RWPE2 (cell line): ENCODE data around the gene PRDM1.
A peak's percentile ranks its signal among the peaks of the same experiment; 100 is the strongest.

ENCODE experiments used
- ATAC-seq: fragments of 200-7000 bp; cut with Tn5 transposase; 3 replicates; pipeline ENCODE4 v1.9.1; 2021; ENCODE audit warnings: low read depth
- DNase-seq: peaks from one replicate; pipeline ENCODE4 v3.0.0-alpha.2; 2020; ENCODE audit warnings: low spot score
- H3K27ac ChIP-seq: fragments of 450-650 bp; 2 replicates; pipeline ENCODE4 v1.5.1; 2017; ENCODE audit warnings: mild to moderate bottlenecking; ENCODE audit not compliant: poor library complexity, severe bottlenecking
- H3K27me3 ChIP-seq: fragments of 250-450 bp; sonication (Bioruptor Pico); 2 replicates; pipeline ENCODE4 v1.5.1; 2021; ENCODE audit warnings: mild to moderate bottlenecking, moderate library complexity; ENCODE audit not compliant: insufficient read depth, poor library complexity, severe bottlenecking
- H3K36me3 ChIP-seq: fragments of 250-450 bp; sonication (Bioruptor Pico); 2 replicates; pipeline ENCODE4 v1.5.1; 2020; ENCODE audit warnings: low read depth, mild to moderate bottlenecking, moderate library complexity
- H3K4me1 ChIP-seq: fragments of 250-450 bp; sonication (Bioruptor Pico); 2 replicates; pipeline ENCODE4 v1.5.1; 2021; ENCODE audit warnings: mild to moderate bottlenecking, moderate library complexity; ENCODE audit not compliant: insufficient read depth, poor library complexity, severe bottlenecking
- H3K4me3 ChIP-seq: fragments of 250-450 bp; sonication (Bioruptor Pico); 2 replicates; pipeline ENCODE4 v1.5.1; 2021; ENCODE audit warnings: mild to moderate bottlenecking, moderate library complexity; ENCODE audit not compliant: severe bottlenecking
- H3K9me3 ChIP-seq: fragments of 250-450 bp; sonication (Bioruptor Pico); 2 replicates; pipeline ENCODE4 v1.5.1; 2021; ENCODE audit warnings: mild to moderate bottlenecking, moderate library complexity; ENCODE audit not compliant: severe bottlenecking
- CTCF ChIP-seq: fragments of 450-650 bp; IDR thresholded peaks from one replicate; pipeline ENCODE4 v1.5.1; 2017; ENCODE audit warnings: mild to moderate bottlenecking, moderate library complexity; ENCODE audit not compliant: poor library complexity, severe bottlenecking

PRDM1 gene

GRCh38 chr6:106080763-106081095, 5.4 kb upstream of the PRDM1 start:
- no peaks in the 10 kb centered on the region for H3K9me3 ChIP-seq
- H3K4me1 ChIP-seq, result peaks cover 21% of the 10 kb centered on the region
- no peaks in the 10 kb centered on the region for H3K36me3 ChIP-seq
- H3K27me3 ChIP-seq, result no peaks in the 10 kb centered on the region
- no peak for TF ChIP-seq CTCF
- no peak overlapping the region for H3K4me3 ChIP-seq
- H3K27ac ChIP-seq, result no peak overlapping the region
- DNase-seq (no peak), ATAC-seq (no peak)

- Histone ChIP-seq H3K4me3 (no peak overlapping the region), H3K36me3 (no peaks in the 10 kb centered on the region), H3K27me3 (no peaks in the 10 kb centered on the region), H3K4me1 (peaks cover 21% of the 10 kb centered on the region), H3K27ac (no peak overlapping the region), H3K9me3 (no peaks in the 10 kb centered on the region)
- ATAC-seq, result no peak
- DNase-seq, result no peak
- no peak for TF ChIP-seq CTCF
These were observed 4.4 kb upstream of the PRDM1 start for GRCh38 chr6:106081715-106082114.

- Histone ChIP-seq H3K4me3 (no peak overlapping the region), H3K9me3 (no peaks in the 10 kb centered on the region), H3K36me3 (no peaks in the 10 kb centered on the region), H3K4me1 (peaks cover 21% of the 10 kb centered on the region), H3K27me3 (no peaks in the 10 kb centered on the region), H3K27ac (peak overlapping the region; percentile 82)
- ATAC-seq (peak; percentile 36), DNase-seq (no peak)
- no peak for TF ChIP-seq CTCF
These were observed 3.3 kb upstream of the PRDM1 start for GRCh38 chr6:106082735-106083398.

- peak overlapping the region; percentile 82 for H3K27ac ChIP-seq
- H3K4me1 ChIP-seq, result peaks cover 27% of the 10 kb centered on the region
- ATAC-seq (no peak), DNase-seq (no peak)
- H3K27me3 ChIP-seq, result no peaks in the 10 kb centered on the region
- no peak overlapping the region for H3K4me3 ChIP-seq
- peaks cover 6% of the 10 kb centered on the region for H3K36me3 ChIP-seq
- no peak for TF ChIP-seq CTCF
- no peaks in the 10 kb centered on the region for H3K9me3 ChIP-seq
These were observed 2.5 kb upstream of the PRDM1 start for GRCh38 chr6:106083618-106084017.

DNA sequence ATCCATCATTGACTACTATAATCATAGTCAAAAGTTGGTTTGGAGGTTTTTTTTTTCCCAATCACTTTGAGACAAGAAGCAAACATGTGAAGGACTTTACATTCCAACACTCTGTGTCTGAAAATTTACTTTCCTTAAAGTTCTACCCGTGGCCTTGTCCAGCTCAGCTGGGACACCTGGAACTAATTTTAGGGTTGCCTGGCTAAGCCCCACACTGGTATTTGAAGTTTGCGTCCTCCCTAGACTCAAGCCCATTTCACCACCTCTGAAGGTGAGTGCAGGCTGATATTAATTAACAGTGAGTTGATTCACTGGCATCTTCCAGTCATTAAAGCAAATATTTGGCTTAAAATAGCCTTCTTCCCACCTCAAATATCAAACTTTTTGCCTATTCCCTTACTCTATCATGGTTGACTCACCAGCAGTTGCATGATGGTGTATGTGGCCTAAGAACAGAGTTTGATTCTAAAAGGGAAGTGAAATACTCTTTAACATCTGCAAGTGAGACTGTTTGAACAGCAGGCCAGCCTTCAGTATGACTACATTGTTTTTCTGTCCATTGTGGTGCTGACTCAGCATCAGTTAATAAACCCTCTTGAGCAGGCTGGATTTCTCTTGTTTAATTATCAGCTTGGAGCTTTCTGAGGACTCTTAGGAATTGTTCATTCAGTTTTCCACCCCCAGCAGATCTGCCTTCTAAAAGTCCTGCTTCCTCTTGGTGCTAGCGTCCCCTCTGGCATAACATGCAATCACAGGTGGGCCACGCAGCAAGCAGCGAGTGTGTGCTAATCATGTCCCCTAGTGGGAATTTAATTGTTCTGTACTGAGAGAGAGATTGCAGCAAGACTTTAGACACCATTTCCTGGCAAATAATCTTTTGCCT, 1.8 kb upstream of the PRDM1 start:
- H3K4me1 ChIP-seq, result peaks cover 27% of the 10 kb centered on the region
- no peak for DNase-seq
- peaks cover 9% of the 10 kb centered on the region for H3K36me3 ChIP-seq
- no peaks in the 10 kb centered on the region for H3K27me3 ChIP-seq
- H3K27ac ChIP-seq, result peak overlapping the region; percentile 82
- TF ChIP-seq CTCF, result peak; percentile 43
- no peaks in the 10 kb centered on the region for H3K9me3 ChIP-seq
- no peak overlapping the region for H3K4me3 ChIP-seq
- peak; percentile 24; the same call in 2 of the 3 replicates for ATAC-seq
